GM12878 (cell line): Measurements from ENCODE around the gene KLRK1. TPM values are rescaled to one million over a fixed set of nuclear protein-coding genes. Genes with fewer than 3 reads are reported as not detected.

ENCODE experiments used
- ATAC-seq: fragments of 200-7000 bp; cut with Tn5 transposase; 3 replicates; pipeline ENCODE4 v1.9.1; 2020; ENCODE audit warnings: mild to moderate bottlenecking, moderate library complexity
- BruUV-seq: library from RNA; stranded (reverse); fragments of 400-500 nt; replicated peaks from 2 replicates; lab custom pipeline; 2021; lab: Mats Ljungman, UMichigan
- CTCF ChIA-PET: fragments of 300-600 bp; sonication (Branson Sonifier 250); formaldehyde crosslinking; extraction: SDS; loops from one replicate; lab custom pipeline; 2021; ENCODE audit warnings: inconsistent platforms; lab: Yijun Ruan, JAX
- POLR2A ChIA-PET: fragments of 350-600 bp; formaldehyde crosslinking; extraction: SDS; loops from one replicate; lab custom pipeline; 2021; ENCODE audit warnings: inconsistent platforms; lab: Charles Lee
- RAD21 ChIA-PET: fragments of 300-600 bp; sonication (Branson Sonifier 250); formaldehyde crosslinking; loops from one replicate; lab custom pipeline; 2023; ENCODE audit warnings: antibody characterized with exemption; ENCODE audit not compliant: unreplicated experiment; lab: Charles Lee
- SMC1A ChIA-PET: fragments of 300-600 bp; sonication (Branson Sonifier 250); formaldehyde crosslinking; loops from one replicate; lab custom pipeline; 2023; ENCODE audit not compliant: unreplicated experiment, uncharacterized antibody; lab: Charles Lee
- DNase-seq: peaks from one replicate; pipeline ENCODE4 v3.0.0-alpha.2; 2011; ENCODE audit warnings: low read depth, low spot score
- FAIRE-seq: peaks from 3 replicates; lab custom pipeline; 2011; peaks lifted over from hg19 to GRCh38; lab: Jason Lieb, UNC
- H2AFZ ChIP-seq: 2 replicates; pipeline ENCODE4 v1.6.0; 2011; ENCODE audit warnings: low read depth, low read length, control low read depth; ENCODE audit not compliant: control insufficient read depth
- H3K27ac ChIP-seq: 2 replicates; pipeline ENCODE4 v1.5.1; 2011; ENCODE audit warnings: control low read depth; ENCODE audit not compliant: control insufficient read depth, insufficient read depth
- H3K27me3 ChIP-seq, 2 experiments: replicated peaks in 1 of 2; 2 replicates each; pipeline versions ENCODE4 v1.6.0 to v1.6.1; 2011; ENCODE audit warnings: low read length in 1 of 2; ENCODE audit not compliant: control insufficient read depth in 2 of 2, insufficient read depth in 2 of 2
- H3K36me3 ChIP-seq, 2 experiments: 2 replicates each; pipeline ENCODE4 v1.5.1; 2011; ENCODE audit warnings: low read length in 1 of 2; ENCODE audit not compliant: control insufficient read depth in 2 of 2, insufficient read depth in 2 of 2
- H3K4me1 ChIP-seq: 2 replicates; pipeline ENCODE4 v1.6.1; 2011; ENCODE audit warnings: mild to moderate bottlenecking, low read length, moderate library complexity, mixed read lengths; ENCODE audit not compliant: control insufficient read depth, insufficient read depth
- H3K4me2 ChIP-seq: 2 replicates; pipeline ENCODE4 v1.6.0; 2011; ENCODE audit warnings: control low read depth; ENCODE audit not compliant: control insufficient read depth, insufficient read depth
- H3K4me3 ChIP-seq: fragments of 200-600 bp; sonication (generic); 2 replicates; pipeline ENCODE4 v1.5.1; 2016
- H3K79me2 ChIP-seq: 2 replicates; pipeline ENCODE4 v1.6.0; 2011; ENCODE audit warnings: low read length; ENCODE audit not compliant: control insufficient read depth, insufficient read depth
- H3K9ac ChIP-seq: 2 replicates; pipeline ENCODE4 v1.8.0; 2011; ENCODE audit warnings: low read length, control low read depth, mixed read lengths; ENCODE audit not compliant: control insufficient read depth, insufficient read depth
- H3K9me3 ChIP-seq: replicated peaks from 3 replicates; pipeline ENCODE4 v1.5.1; 2011; ENCODE audit warnings: mild to moderate bottlenecking, low read length; ENCODE audit not compliant: control insufficient read depth, insufficient read depth
- H4K20me1 ChIP-seq: 2 replicates; pipeline ENCODE4 v1.6.0; 2011; ENCODE audit not compliant: control insufficient read depth, insufficient read depth
- FOS ChIP-seq: IDR thresholded peaks from 3 replicates; pipeline ENCODE4 v1.6.1; 2011; ENCODE audit warnings: borderline replicate concordance; ENCODE audit not compliant: insufficient read length; ENCODE audit errors: extremely low read depth
- IKZF2 ChIP-seq, 2 experiments: fragments of 450-650 bp; IDR thresholded peaks; 2 replicates each; pipeline ENCODE4 v1.6.1; 2017; ENCODE audit warnings: mild to moderate bottlenecking in 2 of 2, moderate library complexity in 2 of 2
- WGBS: methylation state at CpG from one replicate; pipeline ENCODE4 v1.1.6; 2016; ENCODE audit warnings: low lambda C conversion rate; ENCODE audit not compliant: insufficient replicate concordance, insufficient coverage; ENCODE audit errors: missing lambda C conversion rate; 5-methylcytosine and 5-hydroxymethylcytosine counted together
- in situ Hi-C: fragments of 300-500 bp; cut with MboI; formaldehyde crosslinking; loops from 9 replicates; pipeline ENCODE4 v1.14.3; 2018; ENCODE audit warnings: mixed read lengths
- intact Hi-C: fragments of 100-400 bp; cut with micrococcal nuclease; formaldehyde crosslinking; loops from one replicate; pipeline ENCODE4 v1.14.2; 2022; ENCODE audit not compliant: unreplicated experiment
- polyA plus RNA-seq, 11 experiments: library from polyadenylated mRNA; depleted of rRNA in 4 of 11; unstranded in 6 of 11; stranded (reverse) in 5 of 11; fragments of >200 nt; fragmentation: Nextera tagmentation in 4 of 11; fragmentation: Illumina TruSeq in 1 of 11; extraction: Ambion mirVana in 4 of 11; extraction: Trizol in 1 of 11; gene quantifications; 1 replicate in 1 of 11; 2 replicates in 10 of 11; pipeline versions ENCODE4 v1.2.1 to v1.2.3, GENCODE V29; 2011 to 2016; ENCODE audit warnings: inconsistent platforms in 2 of 11, missing spikeins in 2 of 11, low read depth in 1 of 11
- total RNA-seq, 4 experiments: library from RNA; depleted of rRNA in 3 of 4; stranded (reverse); fragments of >200 nt in 3 of 4; fragmentation: Illumina TruSeq in 1 of 4; extraction: Trizol in 1 of 4; gene quantifications; 2 replicates each; pipeline versions ENCODE4 v1.2.1 to v1.2.3, GENCODE V29; 2013 to 2021

KLRK1 gene
- total and polyA plus RNA-seq, 10 of the 15 experiments (the other 5 are each of a cell fraction or from before 2014, with no cell fraction given), result 0.27 to 2.0 (median 0.99) TPM

DNA sequence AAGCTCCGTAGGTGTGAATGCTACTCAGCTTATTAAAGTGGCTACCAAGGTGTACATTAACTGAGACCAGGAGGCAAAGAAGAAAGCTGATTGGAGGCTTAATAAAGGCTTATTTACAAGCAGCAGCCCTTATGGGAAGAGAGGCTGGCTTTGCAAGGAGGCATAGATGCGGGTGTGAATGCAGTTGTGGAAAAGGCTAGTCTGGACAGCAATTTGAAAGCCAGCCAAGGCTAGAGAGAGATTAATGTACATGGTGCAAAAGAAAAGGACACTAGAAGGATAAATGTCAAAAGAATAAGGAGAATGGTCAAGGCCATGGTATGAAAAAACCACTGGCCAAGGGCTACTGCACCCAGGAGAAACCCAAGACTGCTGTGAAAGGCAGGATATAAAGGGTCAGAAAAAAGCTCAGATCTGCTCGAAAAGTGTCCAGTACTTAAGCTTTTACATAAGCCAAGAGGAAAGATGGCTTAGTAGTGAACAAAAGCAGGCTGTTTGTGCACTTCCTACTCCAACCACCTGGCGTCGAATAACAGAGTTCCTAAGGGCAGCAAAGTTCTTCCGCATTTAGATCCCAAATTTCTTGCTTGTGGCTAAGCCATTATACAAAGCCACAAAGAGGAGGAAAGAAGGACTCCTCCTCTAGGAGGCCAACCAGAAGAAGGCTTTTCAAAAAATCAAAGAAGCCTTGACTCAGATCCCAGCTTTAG, 24.0 kb downstream of the KLRK1 start:
- POLR2A ChIA-PET, result interaction anchor here (1.2 to 4.1 kb wide), 3 partner anchors 27 to 46 kb away, joined by 3 to 24 read pairs (median 20); no protein-coding TSS in a partner anchor
- no peak for FAIRE-seq
- BruUV-seq, result no TSS peak
- no peaks in the 10 kb centered on the region for H3K27me3 ChIP-seq
- intact Hi-C loops, result loop anchor here (1.0 kb wide), 1 partner anchor 196 kb away; no protein-coding TSS in a partner anchor
- in situ Hi-C loops, result no loop called here
- SMC1A ChIA-PET, result interaction anchor here (0.6 to 6.5 kb wide), 25 partner anchors 8 to 1180 kb away, joined by 3 to 67 read pairs (median 3); partner anchors contain the start of genes KLRC4 and KLRD1
- no peak for TF ChIP-seq FOS
- no peak for TF ChIP-seq IKZF2 (IDR thresholded peaks at IDR 0.05)
- RAD21 ChIA-PET, result interaction anchor here (0.9 to 6.0 kb wide), 13 partner anchors 27 to 384 kb away, joined by 3 to 75 read pairs (median 7); partner anchors contain the start of gene KLRC4
- WGBS, result 65% methylated on average over 6 of the region's 6 CpGs
- H3K27ac ChIP-seq, result peak overlapping the region; percentile 72
- no peak for DNase-seq
- CTCF ChIA-PET, result interaction anchor here (0.9 to 4.0 kb wide), 16 partner anchors 9 to 385 kb away, joined by 3 to 35 read pairs (median 6); no protein-coding TSS in a partner anchor
- H3K4me1 ChIP-seq, result peaks cover 21% of the 10 kb centered on the region
- peak overlapping the region; percentile 100 for H3K4me2 ChIP-seq
- peak overlapping the region; percentile 72; the same call in 1 of the 2 replicates for H3K4me3 ChIP-seq
- no peaks in the 10 kb centered on the region; a peak in 1 of 4 replicates for H3K36me3 ChIP-seq
- no peak overlapping the region for H3K9ac ChIP-seq
- H3K79me2 ChIP-seq, result no peaks in the 10 kb centered on the region
- H4K20me1 ChIP-seq, result no peaks in the 10 kb centered on the region
- peak overlapping the region; percentile 76 for H2AFZ ChIP-seq
- ATAC-seq, result no peak
- peaks cover 6% of the 10 kb centered on the region; the same call in 2 of the 3 replicates for H3K9me3 ChIP-seq
